OCI-M2 (cell line): ENCODE data around the gene CD74.

Experiments used
- DNase-seq: peaks from one replicate; lab custom pipeline; 2025; ENCODE audit not compliant: unreplicated experiment; lab: John Stamatoyannopoulos, UW

The CD74 gene

GRCh38 chr5:150397782-150398721 is 14.7 kb downstream of the CD74 start:
- no peak for DNase-seq

DNA sequence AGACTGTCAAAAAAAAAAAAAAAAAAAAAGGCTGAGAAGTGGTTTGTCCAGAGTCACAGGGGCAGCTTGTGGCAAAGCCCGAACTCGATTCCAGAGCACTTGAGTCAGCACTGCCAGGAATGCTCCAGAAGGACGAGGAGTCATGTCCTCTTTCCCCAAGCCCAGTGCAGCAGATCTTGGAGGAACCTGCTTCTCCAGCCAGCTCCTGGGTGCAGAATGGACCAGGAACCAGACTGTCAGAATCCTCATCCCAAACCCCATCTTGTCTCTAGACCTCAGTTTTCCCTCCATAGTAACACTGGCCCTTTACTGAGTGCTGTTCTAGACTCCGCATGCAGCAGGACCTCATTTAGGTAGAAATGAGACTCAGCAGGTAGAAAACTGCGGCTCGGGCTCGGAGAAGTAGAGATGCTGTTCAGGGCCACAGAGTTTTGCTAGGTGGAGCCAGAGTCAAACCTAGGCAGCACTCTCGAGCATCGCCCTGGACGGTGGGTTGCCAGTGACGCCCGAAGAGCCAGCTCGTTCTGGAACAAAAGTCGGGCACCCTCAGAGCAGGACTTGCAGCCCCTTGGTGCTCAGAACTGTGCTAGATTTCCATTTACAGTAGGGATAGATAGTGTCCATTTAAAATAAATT is 15.4 kb downstream of the CD74 start:
- DNase-seq = no peak

DNA sequence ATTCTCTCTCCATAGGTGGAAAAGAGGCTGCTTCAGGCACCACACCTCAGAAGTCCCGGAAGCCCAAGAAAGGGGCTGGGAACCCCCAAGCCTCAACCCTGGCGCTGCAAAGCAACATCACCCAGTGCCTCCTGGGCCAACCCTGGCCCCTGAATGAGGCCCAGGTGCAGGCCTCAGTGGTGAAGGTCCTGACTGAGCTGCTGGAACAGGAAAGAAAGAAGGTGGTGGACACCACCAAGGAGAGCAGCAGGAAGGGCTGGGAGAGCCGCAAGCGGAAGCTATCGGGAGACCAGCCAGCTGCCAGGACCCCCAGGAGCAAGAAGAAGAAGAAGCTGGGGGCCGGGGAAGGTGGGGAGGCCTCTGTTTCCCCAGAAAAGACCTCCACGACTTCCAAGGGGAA is 16.4 kb downstream of the CD74 start:
- no peak for DNase-seq

GRCh38 chr5:150395688-150395975 is 17.1 kb downstream of the CD74 start:
- no peak for DNase-seq

DNA sequence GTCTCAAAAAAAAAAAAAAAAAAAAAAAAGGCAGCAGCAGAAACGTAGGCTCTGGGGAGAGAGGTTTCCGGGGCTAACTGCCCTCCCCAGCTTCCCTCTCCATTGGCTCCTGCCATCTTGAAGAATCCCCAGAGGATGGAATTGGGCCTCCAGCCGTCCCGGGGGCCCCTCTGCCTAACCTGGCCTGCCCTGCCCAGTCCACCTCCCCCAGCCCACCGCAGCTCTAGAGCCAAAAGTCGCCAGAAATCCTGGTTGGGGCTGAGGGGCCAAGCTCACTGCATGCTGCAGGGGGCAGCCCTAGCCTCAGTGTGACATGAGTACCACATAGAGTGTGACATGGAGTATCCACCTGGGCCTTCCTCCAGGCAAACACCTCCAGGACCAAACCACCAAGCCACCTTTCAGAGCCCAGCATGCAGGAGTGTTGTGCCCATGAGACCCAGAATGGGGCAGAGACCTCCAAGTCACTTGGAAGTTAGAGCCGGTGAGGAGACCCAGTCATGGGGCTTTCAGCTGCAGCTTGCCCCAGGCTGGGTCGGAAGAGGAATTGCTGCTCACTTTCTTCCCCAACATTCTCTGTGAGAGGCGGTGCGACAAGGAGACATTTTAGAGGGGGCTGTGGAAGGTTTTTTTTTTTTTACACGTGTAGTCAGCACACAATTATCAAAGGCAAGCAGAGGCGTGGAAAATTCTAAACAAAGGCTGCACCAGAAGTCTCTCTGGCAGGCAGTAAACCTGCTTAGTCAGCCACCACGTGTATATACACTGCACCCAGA is 17.6 kb downstream of the CD74 start:
- DNase-seq = no peak

- DNase-seq = no peak
These were observed 18.6 kb downstream of the CD74 start for GRCh38 chr5:150394131-150394530.

DNA sequence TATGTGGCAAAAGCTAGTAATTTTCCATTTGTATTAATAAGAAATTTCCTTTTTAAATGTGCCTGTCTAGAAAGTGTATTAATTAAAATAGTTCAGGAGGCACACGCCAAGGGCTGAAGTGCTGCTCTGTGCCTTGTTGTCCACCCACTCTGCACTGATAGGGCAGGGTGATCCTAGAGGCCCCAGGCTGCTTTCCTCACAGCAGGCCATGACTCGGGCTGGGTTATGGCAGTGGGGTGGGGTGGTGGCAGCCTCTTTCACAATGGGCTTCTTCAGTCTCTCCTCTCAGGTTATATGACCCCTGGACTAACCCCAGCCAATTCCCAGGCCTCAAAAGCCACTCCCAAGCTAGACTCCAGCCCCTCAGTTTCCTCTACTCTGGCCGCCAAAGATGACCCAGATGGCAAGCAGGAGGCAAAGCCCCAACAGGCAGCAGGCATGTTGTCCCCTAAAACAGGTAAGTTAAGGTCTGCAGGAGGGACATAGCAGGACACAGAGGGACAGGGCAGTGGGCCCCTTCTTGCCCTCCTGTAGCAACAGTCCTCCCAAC is 19.5 kb downstream of the CD74 start:
- DNase-seq = no peak

GRCh38 chr5:150392680-150393079 is 20.0 kb downstream of the CD74 start:
- no peak for DNase-seq

DNA sequence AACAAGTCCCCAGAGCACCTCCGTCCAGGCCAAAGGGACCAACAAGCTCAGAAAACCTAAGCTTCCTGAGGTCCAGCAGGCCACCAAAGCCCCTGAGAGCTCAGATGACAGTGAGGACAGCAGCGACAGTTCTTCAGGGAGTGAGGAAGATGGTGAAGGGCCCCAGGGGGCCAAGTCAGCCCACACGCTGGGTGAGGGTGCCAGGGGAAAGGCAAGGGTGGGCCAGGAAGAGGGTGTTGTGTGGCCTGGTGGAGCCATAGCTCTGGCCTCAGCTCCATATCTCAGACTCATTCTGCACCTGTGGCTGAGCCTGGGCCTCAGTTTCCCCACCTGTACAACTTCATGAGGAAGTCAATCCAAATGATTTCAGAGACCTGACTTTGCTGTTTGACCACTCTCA is 20.7 kb downstream of the CD74 start:
- no peak for DNase-seq

DNA sequence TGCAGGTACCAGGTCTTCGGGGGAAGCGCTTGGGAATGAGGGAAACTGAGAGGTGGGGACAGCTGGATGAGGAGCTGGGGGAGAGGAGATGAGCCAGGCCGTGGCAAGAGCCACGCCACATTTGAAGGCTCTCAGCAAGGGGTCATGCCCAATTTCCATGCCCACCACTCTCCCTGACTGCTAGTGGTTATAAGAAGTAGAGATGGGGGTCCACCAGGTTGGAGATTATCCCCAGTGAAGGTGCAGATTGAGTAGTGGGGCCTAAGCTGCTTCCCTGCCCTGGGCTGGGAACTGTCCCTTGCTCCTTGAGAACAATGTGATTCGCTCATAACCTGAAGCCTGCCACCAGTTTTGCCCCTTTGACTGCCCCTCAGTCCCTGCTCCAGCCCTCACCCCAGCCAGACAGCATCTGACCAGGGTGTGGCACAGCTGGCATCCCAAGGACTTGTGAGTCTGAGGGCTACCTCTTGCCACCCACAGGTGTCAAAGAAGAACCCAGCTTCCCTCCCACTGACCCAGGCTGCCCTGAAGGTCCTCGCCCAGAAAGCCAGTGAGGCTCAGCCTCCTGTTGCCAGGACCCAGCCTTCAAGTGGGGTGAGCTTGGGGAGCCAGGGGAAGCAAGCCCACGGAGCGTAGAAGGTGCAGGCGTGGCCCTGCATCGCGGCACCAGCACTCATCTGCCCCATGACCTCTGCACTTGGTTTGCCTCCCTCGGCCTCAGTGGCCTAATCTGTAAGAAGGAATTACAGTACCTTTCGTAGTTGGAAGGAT is 21.5 kb downstream of the CD74 start:
- DNase-seq = no peak

- DNase-seq = no peak
These were observed 23.0 kb downstream of the CD74 start for GRCh38 chr5:150389531-150390266.

DNA sequence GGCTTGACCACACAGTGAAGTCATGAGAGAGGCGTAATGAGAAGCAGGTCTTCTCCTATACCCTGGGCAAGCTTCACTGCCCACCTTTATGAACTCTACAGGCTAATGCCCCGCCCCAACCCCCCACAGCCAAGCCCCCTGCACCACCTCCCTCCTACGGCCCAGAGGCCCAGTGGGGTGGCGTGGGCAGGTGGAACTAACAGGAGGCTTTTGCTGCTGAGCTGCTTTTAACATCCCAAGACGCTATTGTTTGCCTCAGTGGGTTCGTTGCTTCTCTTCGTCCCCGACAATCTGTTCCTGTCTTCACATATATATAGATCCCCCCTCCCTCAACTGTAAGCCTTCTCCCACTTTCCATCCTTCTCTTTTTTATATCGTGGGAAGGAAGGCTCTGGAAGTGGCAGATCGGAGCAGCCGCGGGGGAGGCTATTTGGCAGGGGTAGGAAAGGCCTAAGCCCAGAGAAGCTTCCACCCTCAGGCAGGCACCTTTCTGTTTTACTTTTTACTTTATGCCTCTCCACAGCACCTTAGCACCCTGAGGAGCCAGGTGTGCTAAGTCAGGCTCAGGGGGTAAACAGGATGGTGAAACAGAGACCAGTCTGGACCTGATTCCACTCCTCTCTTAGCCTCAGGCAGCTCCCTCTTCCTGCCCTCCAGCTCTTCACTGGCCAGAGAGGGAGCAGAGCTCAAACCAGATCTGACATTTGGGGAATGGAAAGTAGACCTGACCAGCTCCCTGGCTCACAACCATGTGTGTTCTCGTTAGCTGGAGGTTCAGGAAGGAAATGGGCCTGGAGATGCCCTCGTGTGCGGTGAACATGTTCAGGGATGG is 26.5 kb downstream of the CD74 start:
- no peak for DNase-seq

DNA sequence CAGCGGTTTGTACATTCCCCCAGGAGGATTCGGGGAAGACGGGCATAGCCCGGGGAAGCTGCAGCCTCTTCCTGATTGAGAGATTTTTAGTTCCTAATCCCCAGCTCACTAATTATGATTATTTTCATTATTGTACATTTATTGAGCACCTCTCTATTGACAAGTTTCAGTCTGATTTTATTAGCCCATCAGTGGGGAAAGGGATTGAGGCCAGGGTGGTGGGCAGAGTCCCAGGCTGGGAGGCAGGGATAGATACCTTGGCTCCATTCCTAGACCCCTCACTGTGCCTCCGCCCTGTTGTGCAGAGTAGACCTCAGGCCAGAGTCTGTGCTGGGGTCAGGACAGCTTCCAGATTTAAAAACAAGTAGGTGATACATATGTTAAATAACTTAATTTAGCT is 28.0 kb downstream of the CD74 start:
- no peak for DNase-seq

DNA sequence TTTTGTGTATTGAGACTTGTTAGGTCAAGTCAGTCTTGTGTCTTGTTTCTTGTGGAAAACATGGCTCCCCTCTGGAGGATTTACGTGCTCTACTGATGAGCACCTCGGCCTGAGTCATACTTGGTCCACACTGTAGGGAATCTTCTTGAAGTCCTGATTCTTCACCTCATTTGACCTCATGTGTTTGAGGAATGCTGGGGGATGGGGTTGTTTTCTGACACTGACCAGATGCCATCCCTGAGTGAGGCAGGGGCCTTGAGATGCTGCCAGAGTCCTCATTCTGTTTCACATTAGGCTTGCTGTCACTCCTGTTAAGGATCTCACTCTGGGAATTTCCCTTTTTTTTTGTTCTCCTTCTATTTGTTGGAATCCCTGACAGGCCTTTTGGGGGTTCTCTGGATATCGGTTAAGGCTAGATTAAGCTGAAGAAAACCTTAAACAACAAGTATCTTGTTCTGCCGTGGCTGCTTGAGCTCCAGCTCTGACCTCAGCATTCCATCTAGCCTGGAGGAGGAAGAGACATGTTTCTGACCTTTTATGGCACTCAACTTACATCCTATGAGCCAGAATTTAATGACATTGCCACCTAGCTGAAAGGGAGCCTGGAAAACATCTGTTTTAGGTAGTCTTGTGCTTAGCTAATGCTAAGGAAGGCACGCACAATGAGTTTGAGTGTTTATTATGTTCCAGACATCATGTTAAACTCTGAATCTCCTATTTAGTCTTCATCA is 34.6 kb downstream of the CD74 start:
- DNase-seq = no peak

- no peak for DNase-seq
These were observed 35.6 kb downstream of the CD74 start for GRCh38 chr5:150376799-150377771.

GRCh38 chr5:150374651-150375050 is 38.1 kb downstream of the CD74 start:
- DNase-seq = no peak

DNA sequence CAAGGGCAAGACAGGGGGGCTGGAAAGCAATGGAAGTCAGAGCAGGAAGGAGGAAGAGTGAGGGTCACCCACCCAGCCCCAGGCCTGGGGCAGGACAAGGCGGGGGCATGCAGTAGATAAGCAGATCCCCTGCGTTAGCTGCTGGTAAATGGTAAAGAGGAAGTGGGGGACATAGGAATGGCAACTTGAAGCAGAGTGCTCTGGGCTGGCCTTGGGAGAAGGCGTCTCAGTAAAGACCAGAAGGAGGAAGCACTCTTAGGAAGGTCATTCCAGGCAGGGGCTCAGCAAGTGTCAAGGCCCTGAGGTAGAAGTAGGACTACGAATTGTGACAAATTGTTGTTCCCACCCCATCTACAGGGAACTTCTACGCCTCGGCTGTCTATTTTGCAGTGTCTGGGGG is 40.1 kb downstream of the CD74 start:
- no peak for DNase-seq

DNA sequence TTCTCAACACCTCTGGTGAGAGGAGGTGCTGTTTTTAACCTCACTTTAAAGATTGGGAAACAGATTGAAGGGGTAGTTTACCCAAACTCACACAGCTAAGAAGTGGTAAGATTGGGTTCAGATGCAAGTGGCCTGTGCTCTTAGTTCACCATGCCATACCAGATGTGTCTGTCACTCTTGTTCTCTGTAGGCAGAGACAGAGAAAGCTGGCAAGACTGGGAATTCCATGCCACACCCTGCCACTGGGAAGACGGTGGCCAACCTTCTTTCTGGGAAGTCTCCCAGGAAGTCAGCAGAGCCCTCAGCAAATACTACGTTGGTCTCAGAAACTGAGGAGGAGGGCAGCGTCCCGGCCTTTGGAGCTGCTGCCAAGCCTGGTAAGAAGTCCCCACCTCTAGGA is 44.2 kb downstream of the CD74 start:
- DNase-seq = no peak
